Fibroblast of the aortic adventitia (primary cell): ENCODE results near the gene SLC44A2. TPM values are rescaled to one million over a fixed set of nuclear protein-coding genes. Genes with fewer than 3 reads are reported as not detected.

Experiments used
- DNase-seq: peaks from one replicate; pipeline ENCODE4 v3.0.0-alpha.2; 2010; ENCODE audit warnings: low read depth
- H3K4me3 ChIP-seq: 2 replicates; pipeline ENCODE4 v1.5.1; 2011; ENCODE audit warnings: low read depth, mild to moderate bottlenecking, control low read depth, low read length, moderate library complexity
- CTCF ChIP-seq: IDR thresholded peaks from 2 replicates; pipeline ENCODE4 v1.5.1; 2011; ENCODE audit warnings: mild to moderate bottlenecking, low read length, control low read depth, inconsistent platforms; ENCODE audit not compliant: insufficient read depth
- total RNA-seq: library from RNA; depleted of rRNA; stranded (reverse); fragments of >200 nt; gene quantifications from 2 replicates; pipeline ENCODE4 v1.2.3, GENCODE V29; 2012; ENCODE audit warnings: low replicate concordance

SLC44A2 gene
- total RNA-seq, 1 donor: 48.2 TPM

GRCh38 chr19:10602330-10603083, 22.8 kb upstream of the SLC44A2 start:
- no peak for TF ChIP-seq CTCF
- H3K4me3 ChIP-seq: peak overlapping the region; percentile 93
- peak; percentile 57 for DNase-seq

- peak overlapping the region; percentile 93 for H3K4me3 ChIP-seq
- no peak for TF ChIP-seq CTCF
- DNase-seq: no peak
These were observed 22.1 kb upstream of the SLC44A2 start for GRCh38 chr19:10603084-10603872.

GRCh38 chr19:10603873-10604459, 21.4 kb upstream of the SLC44A2 start:
- H3K4me3 ChIP-seq: peak overlapping the region; percentile 93
- no peak for TF ChIP-seq CTCF
- peak; percentile 13 for DNase-seq

GRCh38 chr19:10604460-10604980, 20.8 kb upstream of the SLC44A2 start:
- H3K4me3 ChIP-seq: no peak overlapping the region
- no peak for DNase-seq
- TF ChIP-seq CTCF: no peak

GRCh38 chr19:10611907-10612306, 13.4 kb upstream of the SLC44A2 start:
- no peak for TF ChIP-seq CTCF
- peak; percentile 22 for DNase-seq
- no peak overlapping the region for H3K4me3 ChIP-seq

- peak; percentile 79 for DNase-seq
- no peak for TF ChIP-seq CTCF
- no peak overlapping the region for H3K4me3 ChIP-seq
These were observed 12.7 kb upstream of the SLC44A2 start for GRCh38 chr19:10612499-10613119.
